HepG2 (cell line): ENCODE data around the gene PHRF1. TPM values are rescaled to one million over a fixed set of nuclear protein-coding genes. Genes with fewer than 3 reads are reported as not detected.
A peak's percentile ranks its signal among the peaks of the same experiment; 100 is the strongest.

Source experiments
- NCOR1 ChIP-seq: fragments of 200-600 bp; sonication (generic); IDR thresholded peaks from 2 replicates; pipeline ENCODE4 v1.7.0; 2017; ENCODE audit warnings: antibody characterized with exemption, low read length, borderline replicate concordance
- RXRB ChIP-seq: IDR thresholded peaks from 2 replicates; pipeline ENCODE4 v1.6.1; 2016; ENCODE audit warnings: borderline replicate concordance, missing genetic modification reagents, missing compliant biosample characterization
- TBX2 ChIP-seq: sonication (generic); formaldehyde crosslinking; IDR thresholded peaks from 2 replicates; pipeline ENCODE4 v1.5.0; 2020; ENCODE audit warnings: missing genetic modification reagents, mild to moderate bottlenecking, borderline replicate concordance
- polyA plus RNA-seq, 8 experiments: library from polyadenylated mRNA; depleted of rRNA in 3 of 8; stranded (reverse) in 7 of 8; unstranded in 1 of 8; fragments of >200 nt; fragmentation: Illumina TruSeq in 4 of 8; extraction: Trizol in 4 of 8; gene quantifications; 2 replicates each; pipeline versions ENCODE4 v1.2.1 to v1.2.3, GENCODE V29; 2011 to 2016; ENCODE audit warnings: low read depth in 4 of 8, missing spikeins in 1 of 8, mixed read lengths in 1 of 8; ENCODE audit not compliant: insufficient read depth in 1 of 8
- total RNA-seq, 5 experiments: library from RNA; depleted of rRNA; stranded (reverse); fragments of >200 nt; fragmentation: Illumina TruSeq; extraction: Trizol; gene quantifications; 2 replicates each; pipeline ENCODE4 v1.2.3, GENCODE V29; 2016; ENCODE audit warnings: low read depth in 1 of 5
- TF ChIP-seq, protein P1 (sequence below): sonication (generic); formaldehyde crosslinking; IDR thresholded peaks from 2 replicates; pipeline ENCODE4 v1.8.0; 2022; ENCODE audit warnings: missing genetic modification reagents, mild to moderate bottlenecking, moderate library complexity, borderline replicate concordance
- TF ChIP-seq, protein P2 (sequence below): sonication (generic); formaldehyde crosslinking; IDR thresholded peaks from 2 replicates; pipeline ENCODE4 v1.4.0; 2020; ENCODE audit warnings: mild to moderate bottlenecking, missing genetic modification reagents, borderline replicate concordance

The PHRF1 gene
- total and polyA plus RNA-seq, 2 of the 13 experiments (the other 11 are each of a cell fraction or from before 2014, with no cell fraction given): 8.2 to 16.7 TPM

DNA sequence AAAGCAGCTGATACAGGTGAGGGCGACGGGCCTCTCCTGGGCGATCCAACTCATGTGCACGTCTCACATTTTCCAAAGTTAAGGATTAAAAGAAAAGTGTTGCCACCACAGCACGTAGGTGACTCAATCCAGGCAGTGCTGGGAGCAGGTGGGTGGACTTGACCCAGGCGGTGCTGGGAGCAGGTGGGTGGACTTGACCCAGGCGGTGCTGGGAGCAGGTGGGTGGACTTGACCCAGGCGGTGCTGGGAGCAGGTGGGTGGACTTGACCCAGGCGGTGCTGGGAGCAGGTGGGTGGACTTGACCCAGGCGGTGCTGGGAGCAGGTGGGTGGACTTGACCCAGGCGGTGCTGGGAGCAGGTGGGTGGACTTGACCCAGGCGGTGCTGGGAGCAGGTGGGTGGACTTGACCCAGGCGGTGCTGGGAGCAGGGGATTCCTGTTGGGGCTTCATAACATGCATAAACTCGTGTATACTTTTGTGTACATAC is 71.4 kb downstream of the PHRF1 start (continued):
- TF ChIP-seq, protein P1, sequence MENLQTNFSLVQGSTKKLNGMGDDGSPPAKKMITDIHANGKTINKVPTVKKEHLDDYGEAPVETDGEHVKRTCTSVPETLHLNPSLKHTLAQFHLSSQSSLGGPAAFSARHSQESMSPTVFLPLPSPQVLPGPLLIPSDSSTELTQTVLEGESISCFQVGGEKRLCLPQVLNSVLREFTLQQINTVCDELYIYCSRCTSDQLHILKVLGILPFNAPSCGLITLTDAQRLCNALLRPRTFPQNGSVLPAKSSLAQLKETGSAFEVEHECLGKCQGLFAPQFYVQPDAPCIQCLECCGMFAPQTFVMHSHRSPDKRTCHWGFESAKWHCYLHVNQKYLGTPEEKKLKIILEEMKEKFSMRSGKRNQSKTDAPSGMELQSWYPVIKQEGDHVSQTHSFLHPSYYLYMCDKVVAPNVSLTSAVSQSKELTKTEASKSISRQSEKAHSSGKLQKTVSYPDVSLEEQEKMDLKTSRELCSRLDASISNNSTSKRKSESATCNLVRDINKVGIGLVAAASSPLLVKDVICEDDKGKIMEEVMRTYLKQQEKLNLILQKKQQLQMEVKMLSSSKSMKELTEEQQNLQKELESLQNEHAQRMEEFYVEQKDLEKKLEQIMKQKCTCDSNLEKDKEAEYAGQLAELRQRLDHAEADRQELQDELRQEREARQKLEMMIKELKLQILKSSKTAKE (CRISPR knock-in tag): peak; percentile 87
- TF ChIP-seq TBX2 (CRISPR knock-in tag): 0 out of 2 replicates have a peak, but pooled peaks have one; percentile 12
- TF ChIP-seq, protein P2, sequence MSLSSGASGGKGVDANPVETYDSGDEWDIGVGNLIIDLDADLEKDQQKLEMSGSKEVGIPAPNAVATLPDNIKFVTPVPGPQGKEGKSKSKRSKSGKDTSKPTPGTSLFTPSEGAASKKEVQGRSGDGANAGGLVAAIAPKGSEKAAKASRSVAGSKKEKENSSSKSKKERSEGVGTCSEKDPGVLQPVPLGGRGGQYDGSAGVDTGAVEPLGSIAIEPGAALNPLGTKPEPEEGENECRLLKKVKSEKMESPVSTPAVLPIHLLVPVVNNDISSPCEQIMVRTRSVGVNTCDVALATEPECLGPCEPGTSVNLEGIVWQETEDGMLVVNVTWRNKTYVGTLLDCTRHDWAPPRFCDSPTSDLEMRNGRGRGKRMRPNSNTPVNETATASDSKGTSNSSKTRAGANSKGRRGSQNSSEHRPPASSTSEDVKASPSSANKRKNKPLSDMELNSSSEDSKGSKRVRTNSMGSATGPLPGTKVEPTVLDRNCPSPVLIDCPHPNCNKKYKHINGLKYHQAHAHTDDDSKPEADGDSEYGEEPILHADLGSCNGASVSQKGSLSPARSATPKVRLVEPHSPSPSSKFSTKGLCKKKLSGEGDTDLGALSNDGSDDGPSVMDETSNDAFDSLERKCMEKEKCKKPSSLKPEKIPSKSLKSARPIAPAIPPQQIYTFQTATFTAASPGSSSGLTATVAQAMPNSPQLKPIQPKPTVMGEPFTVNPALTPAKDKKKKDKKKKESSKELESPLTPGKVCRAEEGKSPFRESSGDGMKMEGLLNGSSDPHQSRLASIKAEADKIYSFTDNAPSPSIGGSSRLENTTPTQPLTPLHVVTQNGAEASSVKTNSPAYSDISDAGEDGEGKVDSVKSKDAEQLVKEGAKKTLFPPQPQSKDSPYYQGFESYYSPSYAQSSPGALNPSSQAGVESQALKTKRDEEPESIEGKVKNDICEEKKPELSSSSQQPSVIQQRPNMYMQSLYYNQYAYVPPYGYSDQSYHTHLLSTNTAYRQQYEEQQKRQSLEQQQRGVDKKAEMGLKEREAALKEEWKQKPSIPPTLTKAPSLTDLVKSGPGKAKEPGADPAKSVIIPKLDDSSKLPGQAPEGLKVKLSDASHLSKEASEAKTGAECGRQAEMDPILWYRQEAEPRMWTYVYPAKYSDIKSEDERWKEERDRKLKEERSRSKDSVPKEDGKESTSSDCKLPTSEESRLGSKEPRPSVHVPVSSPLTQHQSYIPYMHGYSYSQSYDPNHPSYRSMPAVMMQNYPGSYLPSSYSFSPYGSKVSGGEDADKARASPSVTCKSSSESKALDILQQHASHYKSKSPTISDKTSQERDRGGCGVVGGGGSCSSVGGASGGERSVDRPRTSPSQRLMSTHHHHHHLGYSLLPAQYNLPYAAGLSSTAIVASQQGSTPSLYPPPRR: peak; percentile 28; the same call in 1 of the 2 replicates
- peak; percentile 81 for TF ChIP-seq RXRB (CRISPR knock-in tag)
- TF ChIP-seq NCOR1: peak; percentile 86; the same call in 1 of the 2 replicates
- TF ChIP-seq, all 625 proteins: peak for 21; not testable (repeated sequence) for 604
